HG02642 (cell line): ENCODE measurements around the gene CCDC183.
"Not testable (repeated sequence)": the region's sequence is repeated elsewhere in the genome, so short reads cannot be mapped to it uniquely, and the experiment has no call there.

ENCODE experiments used
- ATAC-seq: cut with Tn5 transposase; IDR thresholded peaks from one replicate; pipeline ENCODE4 v1.9.1; 2021; ENCODE audit warnings: mild to moderate bottlenecking; ENCODE audit not compliant: unreplicated experiment, poor library complexity

Gene CCDC183

GRCh38 chr9:136821826-136822544 lies 25.8 kb downstream of the CCDC183 start:
- no peak for ATAC-seq

GRCh38 chr9:136823136-136824046 lies 27.3 kb downstream of the CCDC183 start:
- ATAC-seq: no peak

GRCh38 chr9:136824496-136825225 lies 28.5 kb downstream of the CCDC183 start:
- ATAC-seq: no peak

- ATAC-seq: no peak
Observed at GRCh38 chr9:136825295-136826187, 29.4 kb downstream of the CCDC183 start.

- no peak for ATAC-seq
Observed at GRCh38 chr9:136826188-136826541, 30.0 kb downstream of the CCDC183 start.

- no peak for ATAC-seq
Observed at GRCh38 chr9:136826703-136827582, 30.8 kb downstream of the CCDC183 start.

GRCh38 chr9:136827794-136828473 lies 31.8 kb downstream of the CCDC183 start:
- ATAC-seq: no peak

GRCh38 chr9:136828474-136829140 lies 32.5 kb downstream of the CCDC183 start:
- no peak for ATAC-seq

- ATAC-seq: no peak
Observed at GRCh38 chr9:136829412-136829811, 33.3 kb downstream of the CCDC183 start.

GRCh38 chr9:136829981-136830885 lies 34.1 kb downstream of the CCDC183 start:
- ATAC-seq: no peak

GRCh38 chr9:136831002-136831719 lies 35.0 kb downstream of the CCDC183 start:
- ATAC-seq: no peak

GRCh38 chr9:136831720-136832104 lies 35.6 kb downstream of the CCDC183 start:
- no peak for ATAC-seq

- ATAC-seq: no peak
Observed at GRCh38 chr9:136832581-136832980, 36.4 kb downstream of the CCDC183 start.

GRCh38 chr9:136833381-136834048 lies 37.4 kb downstream of the CCDC183 start:
- not testable (repeated sequence) for ATAC-seq

- ATAC-seq: no peak
Observed at GRCh38 chr9:136835162-136835931, 39.2 kb downstream of the CCDC183 start.
